ENCODE data around the gene NT5C2.
A peak's percentile ranks its signal among the peaks of the same experiment; 100 is the strongest.
"Not testable (repeated sequence)": the region's sequence is repeated elsewhere in the genome, so short reads cannot be mapped to it uniquely, and the experiment has no call there.

Gene NT5C2

DNA sequence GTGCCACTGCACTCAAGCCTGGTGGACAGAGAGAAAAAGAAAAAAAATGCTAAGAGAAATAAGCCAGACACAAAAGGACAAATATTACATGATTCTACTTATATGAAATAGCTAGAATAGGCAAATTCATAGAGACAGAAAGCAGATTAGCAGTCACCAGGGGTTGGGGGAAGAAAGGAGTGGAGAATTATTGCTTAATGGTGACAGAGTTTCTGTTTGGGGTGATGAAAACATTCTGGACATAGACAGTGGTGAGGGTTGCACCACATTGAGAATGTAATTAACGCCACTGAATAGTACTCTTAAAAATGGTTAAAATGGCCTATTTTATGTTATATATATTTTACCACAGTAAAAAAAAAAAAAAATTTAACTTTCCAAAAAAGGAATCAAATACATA lies 6.4 kb upstream of the NT5C2 start:
- no peak for DNase-seq

DNA sequence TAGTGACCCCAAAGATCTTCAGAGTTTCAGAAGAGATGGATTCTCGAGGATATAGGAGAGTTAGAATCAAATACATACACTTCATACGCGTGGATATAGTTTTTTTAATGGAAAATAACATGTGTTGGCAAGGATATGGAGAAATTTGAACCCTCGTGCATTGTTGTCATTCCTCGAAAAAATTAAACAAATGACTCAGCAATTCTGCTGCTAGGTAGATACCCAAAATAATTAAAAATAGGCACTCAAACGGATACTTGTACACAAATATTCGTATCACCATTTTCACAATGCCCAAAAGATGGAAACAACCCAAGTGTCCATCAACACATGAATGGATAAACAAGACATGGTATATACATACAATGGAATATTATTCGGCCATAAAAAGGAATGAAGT lies 5.6 kb upstream of the NT5C2 start:
- DNase-seq: no peak

DNA sequence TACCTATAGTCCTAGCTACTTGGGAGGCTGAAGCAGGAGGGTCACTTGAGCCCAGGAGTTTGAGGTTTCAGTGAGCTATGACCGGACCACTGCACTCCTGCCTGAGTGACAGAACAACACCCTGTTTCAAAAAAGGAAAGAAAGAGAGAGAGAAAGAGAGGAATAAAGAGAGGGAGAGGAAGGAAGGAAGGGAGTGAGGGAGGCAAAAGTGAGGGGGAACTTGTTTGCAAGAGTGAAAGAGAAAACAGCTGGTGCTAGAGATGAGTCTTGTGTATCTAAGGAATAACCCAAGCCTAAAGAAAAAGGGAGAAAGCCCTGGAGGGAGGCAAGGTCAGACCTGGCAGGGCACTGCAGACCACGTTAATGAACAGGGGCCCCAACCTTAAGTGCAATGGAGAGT lies 4.8 kb upstream of the NT5C2 start:
- DNase-seq: no peak

DNA sequence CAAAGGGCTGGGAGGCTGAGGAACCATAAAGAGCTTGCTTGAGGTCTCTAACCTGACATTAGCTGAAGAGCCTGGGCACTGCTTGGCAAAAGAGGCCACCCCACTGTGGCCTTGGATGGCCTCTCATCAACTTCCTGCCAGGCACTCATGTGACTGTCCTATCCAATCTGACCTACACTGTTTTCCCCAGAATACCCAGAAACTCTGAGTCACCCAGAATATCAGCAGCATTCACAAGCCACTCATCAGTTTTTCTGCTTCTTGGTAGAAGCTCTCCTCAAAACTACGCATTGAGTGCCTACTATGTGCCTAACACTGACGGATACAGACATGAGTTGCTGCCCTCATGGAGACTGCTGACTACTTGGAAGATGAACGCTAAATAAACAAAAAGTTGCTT lies 4.1 kb upstream of the NT5C2 start:
- no peak for DNase-seq

DNA sequence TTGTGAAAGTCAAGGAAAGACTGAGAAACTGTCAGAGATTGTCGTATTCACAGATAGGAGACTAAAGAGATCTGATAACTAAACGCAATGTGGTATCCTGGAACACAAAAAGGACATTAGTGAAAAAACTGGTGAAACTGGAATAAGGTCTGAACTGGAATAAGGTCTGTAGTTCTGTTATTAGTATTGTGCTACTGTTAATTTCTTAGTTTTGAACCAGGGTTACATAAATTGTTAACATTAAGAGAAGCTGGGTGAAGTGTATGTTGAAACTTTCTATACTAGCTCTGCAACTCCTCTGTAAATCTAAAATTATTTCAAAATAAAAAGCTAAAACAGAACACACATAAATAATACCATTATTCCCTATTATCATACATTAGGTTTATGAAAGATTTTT lies 3.4 kb upstream of the NT5C2 start:
- no peak for DNase-seq

DNA sequence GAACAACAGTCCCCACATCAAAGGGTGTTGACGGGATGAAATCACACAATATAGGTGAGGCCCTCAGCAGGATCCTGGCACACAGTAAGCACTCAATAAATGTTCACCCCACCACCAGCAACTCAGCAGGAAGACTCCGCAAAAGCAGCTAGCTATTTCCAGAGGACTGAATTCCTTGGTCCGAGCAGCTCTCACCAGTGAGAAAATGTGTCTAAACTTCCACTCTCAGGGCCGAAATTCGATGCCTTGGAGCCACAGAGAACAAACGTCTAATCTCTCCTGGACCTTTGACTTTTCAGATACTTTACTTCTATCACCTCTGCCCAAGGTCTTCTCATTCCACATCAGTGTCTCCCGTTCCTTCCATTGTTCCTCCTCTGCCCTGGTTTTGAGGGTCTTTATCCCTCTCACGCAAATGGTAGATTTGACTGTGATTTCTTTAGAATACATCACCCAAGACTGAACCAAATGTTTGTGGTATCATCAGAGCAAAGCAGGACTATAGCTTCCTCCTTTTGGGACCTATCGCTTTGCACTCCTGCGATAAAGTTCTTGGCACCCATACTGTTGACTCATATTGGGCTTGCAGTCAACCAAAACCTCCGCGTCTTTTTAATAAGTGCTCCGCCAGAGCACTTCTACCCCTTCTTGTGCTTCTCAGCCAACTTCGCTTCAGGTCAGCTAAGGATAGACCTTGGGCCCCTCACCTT lies 903 bp upstream of the NT5C2 start:
- no peak for DNase-seq

DNA sequence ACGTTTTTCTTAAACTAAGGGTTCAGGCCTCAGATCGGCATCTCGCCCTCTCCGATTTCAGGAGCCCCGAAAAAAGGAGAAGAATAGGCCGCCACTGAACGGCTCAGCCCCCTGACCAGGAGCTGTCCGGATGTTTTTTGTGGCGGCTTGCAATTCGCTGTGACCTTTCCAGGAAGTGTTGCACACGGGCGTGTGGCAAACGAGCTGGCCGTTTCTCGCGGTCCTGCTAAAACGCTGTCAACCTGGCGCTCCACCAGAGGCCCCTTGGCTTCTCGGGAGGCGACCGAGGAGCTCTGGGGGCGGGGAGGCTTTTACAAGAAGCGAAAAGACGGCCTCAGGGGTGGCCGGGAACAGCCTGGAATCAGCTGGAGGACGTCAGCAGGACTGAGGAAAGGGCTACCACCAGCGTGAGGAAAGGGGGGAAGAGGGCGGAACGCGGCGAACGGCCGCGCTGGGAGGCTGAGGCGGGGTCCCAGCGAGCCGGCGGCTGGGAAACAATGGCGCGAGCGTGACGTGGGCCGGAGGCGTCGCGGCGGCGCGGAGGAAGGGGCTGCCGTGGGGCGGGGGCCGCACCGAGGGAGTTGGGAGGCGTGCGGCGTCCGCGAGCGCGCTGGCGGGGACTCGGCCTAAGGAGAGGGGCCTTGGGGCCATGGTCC lies 493 bp downstream of the NT5C2 start:
- peak; percentile 28 for DNase-seq

DNA sequence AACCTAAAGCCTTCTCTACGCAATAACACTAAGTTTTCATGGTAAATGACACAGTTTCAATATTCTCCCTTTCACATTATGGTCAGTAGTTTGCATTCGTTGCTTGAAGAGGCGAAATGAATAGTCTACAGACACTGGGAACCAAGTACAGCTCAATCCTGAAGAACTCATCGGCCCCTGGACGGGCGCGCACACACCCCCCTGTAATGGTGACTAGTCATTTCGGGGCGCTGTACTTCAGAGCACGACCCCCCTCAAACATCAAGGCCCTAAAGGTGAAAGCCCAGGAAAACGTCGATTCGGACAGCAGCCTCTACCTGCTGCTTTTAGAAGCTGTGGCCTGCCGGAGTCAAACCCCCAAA lies 1.0 kb downstream of the NT5C2 start:
- no peak for DNase-seq

DNA sequence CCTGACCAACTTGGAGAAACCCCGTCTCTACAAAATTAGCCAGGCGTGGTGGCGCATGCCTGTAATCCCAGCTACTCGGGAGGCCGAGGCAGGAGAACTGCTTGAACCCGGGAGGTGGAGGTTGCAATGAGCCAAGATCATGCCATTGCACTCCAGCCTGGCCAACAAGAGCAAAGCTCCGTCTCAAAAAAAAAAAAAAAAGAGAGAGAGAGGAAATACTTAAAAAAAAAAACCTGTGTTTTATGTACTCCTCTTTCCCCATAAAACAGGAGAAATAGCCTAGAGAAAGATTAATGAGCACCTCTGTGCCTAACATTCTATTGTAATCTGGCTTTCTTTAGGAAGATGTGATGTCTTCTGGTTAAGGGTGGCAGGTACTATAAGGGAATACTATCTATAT lies 1.9 kb downstream of the NT5C2 start:
- not testable (repeated sequence) for DNase-seq

DNA sequence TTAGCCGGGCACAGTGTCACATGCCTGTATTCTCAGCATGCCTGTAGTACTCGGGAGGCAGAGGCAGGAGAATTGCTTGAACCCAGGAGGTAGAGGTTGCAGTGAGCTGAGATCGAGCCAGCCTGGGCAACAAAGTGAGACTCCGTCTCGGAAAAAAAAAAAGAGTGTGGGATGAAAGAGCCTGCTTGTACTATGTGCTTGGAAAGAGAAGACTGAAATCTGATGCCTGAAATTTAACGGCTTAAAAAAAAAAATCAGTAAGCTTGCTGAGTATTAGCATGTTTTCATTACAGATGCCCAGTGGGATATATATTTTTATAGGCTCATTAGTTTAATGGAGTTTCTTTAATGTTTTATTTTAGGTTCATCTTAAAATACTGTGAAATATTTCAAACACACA lies 4.2 kb downstream of the NT5C2 start:
- DNase-seq: no peak

DNA sequence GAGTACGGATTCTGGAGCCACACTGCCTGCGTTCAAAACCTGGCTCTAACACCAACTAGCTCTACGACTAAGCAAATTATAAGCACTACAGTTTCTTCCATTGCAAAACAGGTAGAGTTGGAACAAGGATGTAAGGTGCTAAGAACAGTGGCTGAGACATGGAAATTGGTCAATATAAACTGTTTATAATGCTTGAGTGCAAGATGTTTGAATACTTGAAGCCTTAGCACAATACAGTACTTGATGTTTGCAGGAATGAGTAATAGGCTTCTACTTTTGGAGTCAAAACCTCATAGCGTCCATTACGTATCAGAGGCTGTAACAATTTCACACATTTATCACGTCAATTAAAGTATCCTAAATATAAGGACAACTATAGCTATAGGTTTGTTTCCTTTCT lies 6.9 kb downstream of the NT5C2 start:
- DNase-seq: no peak

DNA sequence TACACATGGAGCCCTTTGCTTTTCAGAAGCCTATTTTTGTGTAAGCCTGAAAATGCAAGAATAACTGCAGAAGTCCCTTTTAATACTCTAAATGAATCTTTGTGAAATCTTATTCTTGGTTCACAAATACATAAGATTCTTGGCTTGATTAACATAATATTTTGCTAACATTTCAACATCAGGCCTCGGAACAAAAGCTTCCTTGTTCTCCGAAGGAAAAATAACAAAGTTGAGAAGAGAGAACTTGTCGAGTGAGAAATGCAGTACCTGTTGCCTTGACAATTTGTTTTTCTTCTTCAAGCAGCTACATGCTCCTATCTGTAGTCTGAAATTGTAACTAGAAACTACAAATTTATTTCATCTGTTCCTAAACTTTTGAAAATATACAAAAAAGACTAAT lies 8.5 kb downstream of the NT5C2 start:
- no peak for DNase-seq

DNA sequence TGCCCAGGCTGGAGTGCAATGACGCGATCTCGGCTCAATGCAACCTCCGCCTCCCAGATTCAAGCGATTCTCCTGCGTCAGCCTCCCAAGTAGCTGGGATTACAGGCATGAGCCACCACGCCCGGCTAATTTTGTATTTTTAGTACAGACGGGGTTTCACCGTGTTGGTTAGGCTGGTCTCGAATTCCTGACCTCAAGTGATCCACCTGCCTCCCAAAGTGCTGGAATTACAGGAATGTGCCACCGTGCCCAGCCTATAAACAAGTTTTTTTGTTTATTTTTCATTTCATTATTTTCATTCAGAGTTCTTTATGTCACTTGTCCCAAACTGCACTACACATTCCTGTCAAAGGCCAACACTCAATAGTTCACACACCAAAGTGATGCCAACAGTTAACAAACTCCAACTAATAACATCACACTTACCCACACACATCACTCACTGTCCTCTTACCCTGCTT lies 9.1 kb downstream of the NT5C2 start:
- not testable (repeated sequence) for DNase-seq

DNA sequence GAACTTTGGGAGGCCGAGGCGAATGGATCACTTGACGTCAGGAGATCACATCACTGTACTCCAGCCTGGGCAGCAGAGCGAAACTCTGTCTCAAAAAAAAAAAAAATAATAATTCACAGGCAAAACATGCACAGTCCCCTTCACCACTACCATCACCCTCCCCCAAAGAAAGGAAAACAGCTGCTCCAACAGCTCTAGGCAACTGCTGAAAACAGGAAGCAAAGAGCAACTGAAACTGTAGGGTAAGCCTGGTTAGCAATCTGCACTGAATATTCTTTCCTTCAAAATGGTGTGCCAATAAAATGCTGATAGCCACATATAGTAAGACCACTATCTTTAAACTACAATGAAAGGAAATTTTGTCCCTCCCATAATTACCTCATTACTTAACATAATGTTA lies 11.8 kb downstream of the NT5C2 start:
- no peak for DNase-seq

DNA sequence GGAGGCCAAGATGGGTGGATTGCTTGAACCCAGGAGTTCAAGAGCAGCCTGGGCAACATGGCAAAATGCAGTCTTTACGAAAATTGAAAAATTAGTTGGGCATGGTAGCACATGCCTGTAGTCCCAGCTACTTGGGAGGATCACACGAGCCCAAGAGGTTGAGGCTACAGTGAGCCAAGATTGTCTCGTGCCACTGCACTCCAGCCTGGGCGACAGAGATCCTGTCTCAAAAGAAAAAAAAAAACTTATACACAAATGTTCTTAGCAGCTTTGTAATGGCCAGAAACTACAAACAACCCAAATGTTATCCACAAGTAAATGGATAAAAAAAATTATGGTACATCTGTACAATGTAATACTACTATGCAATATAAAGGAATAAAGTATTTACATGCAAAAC lies 12.6 kb downstream of the NT5C2 start:
- DNase-seq: no peak

DNA sequence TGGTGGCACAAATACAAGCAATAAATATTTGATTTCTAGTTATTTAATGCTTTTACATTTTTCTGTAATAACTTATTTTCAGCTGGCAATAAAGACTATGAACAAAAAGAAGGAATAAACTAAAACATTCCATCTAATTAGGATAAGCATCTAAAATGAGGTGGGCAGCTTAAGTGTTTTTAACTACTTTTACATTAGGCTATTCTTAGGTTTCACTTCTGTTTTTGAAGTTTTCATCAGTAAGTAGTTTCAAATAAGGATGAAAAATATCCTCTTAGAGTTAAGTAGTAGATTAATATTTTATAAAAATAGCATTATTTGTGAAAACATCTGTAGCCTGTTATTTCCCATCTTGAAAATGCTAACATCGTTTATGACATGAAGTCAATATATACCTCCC lies 15.9 kb downstream of the NT5C2 start:
- no peak for DNase-seq

DNA sequence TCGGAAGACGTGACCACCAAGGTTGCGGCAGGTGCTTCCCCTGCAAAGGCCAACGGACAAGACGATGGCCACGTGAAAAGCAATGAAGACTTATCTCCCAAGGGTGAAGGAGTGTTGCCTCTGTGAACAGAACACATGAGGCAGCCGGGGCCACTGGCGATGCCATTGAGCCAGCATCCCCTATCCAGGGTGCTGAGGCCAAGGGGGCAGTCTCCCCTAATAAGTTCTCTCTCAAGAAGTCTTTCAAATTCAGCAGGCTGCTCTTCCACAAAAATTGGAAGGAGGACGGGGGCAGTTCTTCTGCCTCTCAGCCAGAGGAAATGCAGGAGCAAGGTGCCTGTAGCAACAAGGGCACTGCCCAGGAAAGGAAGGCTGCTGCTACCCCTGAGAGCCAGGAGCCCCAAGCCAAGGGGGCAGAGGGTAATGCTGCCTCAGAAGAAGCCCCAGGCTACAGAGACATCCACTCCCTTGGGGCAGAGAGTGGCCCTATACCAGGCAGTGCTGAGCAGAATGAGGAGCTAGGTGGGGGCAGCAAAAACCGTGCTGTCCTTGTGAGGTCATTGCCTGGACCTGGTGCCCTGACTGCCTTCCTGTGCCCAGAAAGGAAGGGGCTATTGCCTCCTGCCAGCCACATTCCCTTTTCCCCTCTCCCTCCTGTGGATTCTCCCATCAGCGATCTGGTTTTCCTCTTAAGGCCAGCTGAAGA lies 17.3 kb downstream of the NT5C2 start:
- DNase-seq: no peak

DNA sequence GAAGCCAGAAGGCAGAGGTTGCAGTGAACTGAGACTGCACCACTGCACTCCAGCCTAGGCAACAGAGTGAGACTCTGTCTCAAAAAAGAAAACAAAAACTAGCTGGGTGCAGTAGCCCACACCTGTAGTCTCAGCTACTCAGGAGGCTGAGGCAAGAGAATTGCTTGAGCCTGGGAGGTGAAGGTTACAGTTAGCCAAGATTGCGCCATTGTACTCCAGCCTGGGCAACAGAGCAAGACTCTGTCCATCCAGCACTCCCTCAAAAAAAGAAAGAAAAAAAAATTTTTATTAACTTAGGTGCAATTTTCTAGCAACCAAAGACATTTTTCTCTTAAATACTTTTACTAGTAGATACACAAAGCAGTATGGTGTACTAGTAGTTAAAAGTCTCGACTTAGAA lies 18.7 kb downstream of the NT5C2 start:
- not testable (repeated sequence) for DNase-seq

DNA sequence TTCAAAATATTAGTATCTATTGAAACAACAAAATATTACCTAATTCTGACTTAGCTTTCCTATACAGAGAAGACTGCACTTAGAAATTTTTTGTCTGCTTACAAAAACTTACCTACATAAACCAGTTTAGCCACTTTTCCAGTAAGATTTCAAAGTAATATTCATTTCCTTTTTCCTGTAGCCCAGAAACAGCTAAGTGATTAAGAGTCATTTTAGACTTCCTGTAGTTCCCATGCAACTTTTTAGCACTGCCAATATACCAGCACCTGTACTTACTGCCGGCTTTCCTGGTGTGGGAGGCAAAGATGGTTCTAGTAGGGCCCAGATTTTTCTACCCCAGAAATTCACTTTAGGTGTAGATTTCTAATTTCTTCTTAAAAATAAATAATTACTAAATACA lies 21.8 kb downstream of the NT5C2 start:
- no peak for DNase-seq

DNA sequence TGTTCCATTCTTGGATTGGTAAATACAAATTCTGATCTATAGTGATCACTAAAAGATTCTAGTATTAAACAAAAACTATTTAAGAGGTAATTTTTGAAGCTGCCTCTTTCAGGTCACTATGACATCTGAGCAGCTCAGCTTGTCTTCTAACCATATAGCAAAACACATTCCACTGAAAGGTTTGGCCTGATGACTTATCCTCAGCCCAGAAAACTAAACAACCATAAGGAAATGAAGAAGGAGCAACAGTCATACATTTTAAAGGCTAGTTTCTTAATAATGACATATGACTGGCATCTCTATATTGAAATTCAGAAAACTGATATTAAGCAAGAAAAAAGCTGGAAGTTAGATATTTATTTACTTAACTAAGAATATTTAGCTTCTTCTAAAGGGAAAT lies 24.6 kb downstream of the NT5C2 start:
- DNase-seq: no peak

DNA sequence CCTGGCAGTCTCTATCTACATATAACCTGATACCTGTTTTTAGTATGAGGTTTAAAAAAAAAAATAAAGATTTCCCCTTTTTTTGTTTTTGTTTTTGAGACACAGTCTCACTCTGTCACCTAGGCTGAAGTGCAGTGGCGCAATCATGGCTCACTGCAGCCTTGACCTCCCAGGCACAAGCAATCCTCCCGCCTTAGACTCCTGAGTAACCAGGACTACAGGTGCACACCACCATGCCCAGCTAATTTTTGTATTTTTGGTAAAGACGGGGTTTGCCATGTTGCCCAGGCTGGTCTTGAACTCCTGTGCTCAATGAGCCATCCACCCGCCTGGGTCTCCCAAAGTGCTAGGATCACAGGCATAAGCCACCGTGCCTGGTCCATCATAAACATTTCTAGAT lies 25.5 kb downstream of the NT5C2 start:
- not testable (repeated sequence) for DNase-seq

DNA sequence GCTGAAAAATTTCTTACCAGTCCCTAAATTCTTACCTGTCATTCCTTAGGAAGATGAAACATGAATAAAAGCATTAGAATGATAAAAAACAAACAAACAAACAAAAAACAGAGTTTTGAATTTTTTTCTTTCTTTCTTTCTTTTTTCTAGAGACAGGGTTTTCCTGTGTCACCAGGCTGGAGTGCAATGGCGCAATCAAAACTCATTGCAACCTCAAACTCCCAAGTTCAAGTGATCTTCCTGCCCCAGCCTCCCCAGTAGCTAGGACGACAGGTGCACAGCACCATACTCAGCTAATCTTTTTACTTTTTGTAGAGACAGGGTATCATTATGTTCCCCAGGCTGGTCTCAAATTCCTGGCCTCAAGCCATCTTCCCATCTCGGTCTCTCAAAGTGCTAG lies 26.5 kb downstream of the NT5C2 start:
- DNase-seq: no peak

DNA sequence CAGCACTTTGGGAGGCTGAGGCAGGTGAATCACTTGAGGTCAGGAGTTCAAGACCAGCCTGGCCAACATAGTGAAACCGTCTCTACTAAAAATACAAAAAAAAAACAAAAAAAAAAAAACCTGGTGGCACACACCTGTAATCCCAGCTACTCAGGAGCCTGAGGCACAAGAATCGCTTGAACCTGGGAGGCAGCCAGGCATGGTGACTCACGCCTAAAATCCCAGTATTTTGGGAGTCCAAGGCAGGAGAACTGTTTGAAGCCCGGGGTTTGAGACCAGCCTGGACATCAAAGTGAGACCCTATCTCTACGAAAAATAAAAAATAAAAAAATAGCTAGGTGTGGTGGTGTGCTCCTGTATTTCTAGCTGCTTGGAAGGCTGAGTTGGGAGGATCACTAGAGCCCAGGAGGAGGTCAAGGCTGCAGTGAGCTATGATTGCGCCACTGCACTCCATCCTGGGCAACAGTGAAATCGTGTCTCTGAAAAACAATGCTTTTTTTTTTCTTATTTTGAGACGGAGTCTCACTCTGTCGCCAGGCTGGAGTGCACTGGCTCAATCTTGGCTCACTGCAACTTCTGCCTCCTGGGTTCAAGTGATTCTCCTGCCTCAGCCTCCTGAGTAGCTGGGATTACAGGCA lies 29.2 kb downstream of the NT5C2 start:
- not testable (repeated sequence) for DNase-seq

DNA sequence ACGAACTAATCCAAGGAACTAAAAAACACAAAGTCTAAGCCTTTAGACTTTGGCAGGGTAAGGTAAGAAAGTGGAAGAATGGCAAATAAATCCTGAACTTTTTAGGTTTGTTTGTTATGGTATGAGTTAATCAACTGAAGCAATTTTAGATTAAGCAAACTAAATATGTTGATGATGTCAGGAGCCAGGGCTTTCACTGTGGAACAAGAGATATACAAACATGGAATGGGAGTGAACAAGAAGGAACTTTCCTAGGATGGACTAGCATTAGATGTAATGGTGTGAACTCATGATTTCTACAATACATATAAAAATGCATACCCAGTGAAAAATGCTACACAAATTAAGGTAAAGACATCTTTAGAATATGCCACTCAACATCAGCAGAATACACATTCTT lies 35.8 kb downstream of the NT5C2 start:
- no peak for DNase-seq
